ENCODE measurements around the gene GPC1. TPM values are rescaled to one million over a fixed set of nuclear protein-coding genes. Genes with fewer than 3 reads are reported as not detected.
A peak's percentile ranks its signal among the peaks of the same experiment; 100 is the strongest.

The GPC1 gene
- total and polyA plus RNA-seq, 4 donors = 23.2 to 62.5 (median 26.5) TPM

GRCh38 chr2:240419723-240420122 lies 15.7 kb upstream of the GPC1 start:
- WGBS, 2 donors = 74 to 81% methylated on average over 2 of the region's 2 CpGs
- H3K27ac ChIP-seq (ENCODE audit: low read depth in 1 of 2, low read length in 1 of 2) = no peak overlapping the region
- no peak overlapping the region for H3K9ac ChIP-seq (ENCODE audit: insufficient read depth in 1 of 2, low read length in 2 of 2)
- H3K4me3 ChIP-seq = no peak overlapping the region
- H3K9me3 ChIP-seq (ENCODE audit: control insufficient read depth in 4 of 4, insufficient read depth in 3 of 4, low read length in 3 of 4) = peaks cover 0 to 23% (median 1%) of the 10 kb centered on the region in 4 donors
- H3K36me3 ChIP-seq (ENCODE audit: control insufficient read depth in 4 of 4, insufficient read depth in 4 of 4, low read length in 4 of 4) = no peaks in the 10 kb centered on the region
- no peaks in the 10 kb centered on the region for H3K27me3 ChIP-seq (ENCODE audit: control insufficient read depth in 3 of 3, insufficient read depth in 3 of 3, low read length in 2 of 3)
- DNase-seq (no peak), ATAC-seq (ENCODE audit: insufficient read depth, low FRiP score) (no peak)
- H3K4me1 ChIP-seq (ENCODE audit: control insufficient read depth in 5 of 5, insufficient read depth in 5 of 5, low read length in 5 of 5) = no peaks in the 10 kb centered on the region
- no peak for TF ChIP-seq CTCF (IDR thresholded peaks at IDR 0.05; ENCODE audit: control extremely low read depth, extremely low read depth)

GRCh38 chr2:240420206-240421104 lies 15.0 kb upstream of the GPC1 start:
- no peak for ATAC-seq (ENCODE audit: insufficient read depth, low FRiP score)
- no peak overlapping the region for H3K4me3 ChIP-seq
- DNase-seq = peak in 1 of 3 donors; percentile 4
- no peaks in the 10 kb centered on the region for H3K27me3 ChIP-seq (ENCODE audit: control insufficient read depth in 3 of 3, insufficient read depth in 3 of 3, low read length in 2 of 3)
- TF ChIP-seq CTCF (IDR thresholded peaks at IDR 0.05; ENCODE audit: control extremely low read depth, extremely low read depth) = no peak
- 89 to 93% methylated on average over 18 of the region's 18 CpGs for WGBS, 2 donors
- H3K36me3 ChIP-seq (ENCODE audit: control insufficient read depth in 4 of 4, insufficient read depth in 4 of 4, low read length in 4 of 4) = no peaks in the 10 kb centered on the region
- peaks cover 0 to 28% (median 1%) of the 10 kb centered on the region in 4 donors for H3K9me3 ChIP-seq (ENCODE audit: control insufficient read depth in 4 of 4, insufficient read depth in 3 of 4, low read length in 3 of 4)
- H3K4me1 ChIP-seq (ENCODE audit: control insufficient read depth in 5 of 5, insufficient read depth in 5 of 5, low read length in 5 of 5) = no peaks in the 10 kb centered on the region
- no peak overlapping the region for H3K9ac ChIP-seq (ENCODE audit: insufficient read depth in 1 of 2, low read length in 2 of 2)
- H3K27ac ChIP-seq (ENCODE audit: low read depth in 1 of 2, low read length in 1 of 2) = no peak overlapping the region

GRCh38 chr2:240421381-240421780 lies 14.1 kb upstream of the GPC1 start:
- Histone ChIP-seq H3K27ac (ENCODE audit: low read depth in 1 of 2, low read length in 1 of 2) (no peak overlapping the region), H3K4me3 (no peak overlapping the region), H3K9me3 (ENCODE audit: control insufficient read depth in 4 of 4, insufficient read depth in 3 of 4, low read length in 3 of 4) (peaks cover 0 to 28% (median 1%) of the 10 kb centered on the region in 4 donors), H3K36me3 (ENCODE audit: control insufficient read depth in 4 of 4, insufficient read depth in 4 of 4, low read length in 4 of 4) (no peaks in the 10 kb centered on the region), H3K9ac (ENCODE audit: insufficient read depth in 1 of 2, low read length in 2 of 2) (no peak overlapping the region), H3K4me1 (ENCODE audit: control insufficient read depth in 5 of 5, insufficient read depth in 5 of 5, low read length in 5 of 5) (no peaks in the 10 kb centered on the region), H3K27me3 (ENCODE audit: control insufficient read depth in 3 of 3, insufficient read depth in 3 of 3, low read length in 2 of 3) (no peaks in the 10 kb centered on the region)
- ATAC-seq (ENCODE audit: insufficient read depth, low FRiP score) (peak; percentile 6), DNase-seq (peak in 1 of 3 donors; percentile 4)
- TF ChIP-seq CTCF (IDR thresholded peaks at IDR 0.05; ENCODE audit: control extremely low read depth, extremely low read depth) = no peak
- WGBS, 2 donors = 89 to 90% methylated on average over 3 of the region's 3 CpGs

All from lung (tissue), 12 donors.